Measurements from ENCODE around the gene RAB36. TPM values are rescaled to one million over a fixed set of nuclear protein-coding genes. Genes with fewer than 3 reads are reported as not detected.

Gene RAB36
- total RNA-seq, 1 donor from 2014 or later = 2.3 TPM

DNA sequence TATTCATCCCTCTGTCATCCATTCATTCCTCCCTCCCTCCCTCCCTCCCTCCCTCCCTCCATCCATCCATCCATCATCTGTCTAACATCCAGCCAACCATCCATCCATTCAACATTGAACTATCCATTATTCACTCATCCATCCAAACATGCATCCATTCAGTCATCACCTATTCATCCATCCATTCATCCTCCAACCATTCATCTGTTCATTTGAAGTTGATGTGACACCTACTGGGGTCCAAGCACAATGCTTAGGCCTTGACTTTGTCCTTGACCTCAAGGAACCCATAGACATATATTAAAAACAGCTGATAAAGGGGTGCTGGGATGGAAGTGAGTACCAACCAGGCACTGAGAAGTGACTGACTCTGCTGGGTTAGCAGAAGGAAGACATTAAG lies 61.6 kb downstream of the RAB36 start:
- no peak for DNase-seq

DNA sequence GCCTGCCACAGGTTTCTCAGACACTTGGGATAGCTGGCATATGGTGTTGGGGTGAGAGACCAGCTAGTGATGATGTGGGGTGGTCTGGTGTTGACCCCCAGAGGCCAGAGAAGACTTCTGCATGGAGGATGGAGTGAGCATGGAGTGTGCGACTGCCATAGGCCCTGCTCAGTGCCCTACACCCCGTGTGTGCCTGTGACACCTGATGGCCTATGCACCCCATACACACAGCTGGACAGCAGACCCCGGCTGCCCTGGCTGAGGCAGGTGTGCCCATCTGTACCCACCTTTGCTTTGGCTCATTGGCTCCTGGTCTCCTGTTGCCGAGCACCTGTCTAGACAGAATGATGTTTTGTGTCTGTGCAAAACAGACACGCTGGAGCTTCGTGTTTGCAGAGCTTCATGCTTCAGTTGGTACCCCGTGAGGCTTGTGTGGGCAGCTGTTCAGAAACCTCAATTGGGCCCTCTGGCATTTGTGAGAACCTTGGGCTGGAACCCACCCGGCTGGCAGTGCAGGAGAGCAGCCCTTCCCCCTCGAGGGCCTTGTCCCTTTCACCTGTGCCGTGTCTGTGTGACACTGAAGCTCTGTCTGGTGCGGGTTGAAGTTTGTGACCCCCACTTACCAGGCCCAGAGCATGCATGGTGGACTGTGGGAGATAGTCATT lies 62.6 kb downstream of the RAB36 start:
- DNase-seq = no peak

DNA sequence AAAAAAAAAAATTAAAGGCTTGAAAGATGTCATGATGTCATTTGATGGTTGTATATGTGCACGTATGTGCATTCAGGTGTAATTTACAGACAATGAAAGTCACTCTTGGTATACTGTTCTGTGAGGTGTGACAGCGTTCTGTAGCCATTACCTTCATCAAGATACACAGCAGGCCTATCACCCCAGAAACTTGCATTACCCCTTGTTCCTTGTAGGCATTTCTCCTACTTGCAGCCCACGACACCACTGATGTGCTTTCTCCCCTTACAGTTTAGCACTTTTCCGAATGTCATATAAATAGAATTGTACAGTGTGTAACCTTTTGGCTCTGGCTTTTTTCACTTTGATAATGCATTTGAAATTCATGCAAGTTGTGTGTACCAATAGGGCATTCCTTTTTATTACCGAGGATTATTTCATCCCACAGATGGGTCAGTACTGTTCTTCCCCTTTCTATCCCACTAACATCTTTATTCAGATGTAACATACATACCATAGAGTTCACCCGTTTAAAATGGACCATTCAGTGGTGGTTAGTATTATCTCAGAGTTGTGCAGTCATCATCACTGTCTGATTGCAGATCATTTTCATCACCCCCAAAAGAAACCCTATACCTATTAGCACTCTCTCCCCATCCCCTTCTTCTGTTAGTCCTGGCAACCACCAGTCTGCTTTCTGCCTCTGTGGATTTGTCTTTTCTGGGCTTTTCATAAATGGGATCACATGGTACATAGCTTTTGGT lies 65.3 kb downstream of the RAB36 start:
- no peak for DNase-seq

DNA sequence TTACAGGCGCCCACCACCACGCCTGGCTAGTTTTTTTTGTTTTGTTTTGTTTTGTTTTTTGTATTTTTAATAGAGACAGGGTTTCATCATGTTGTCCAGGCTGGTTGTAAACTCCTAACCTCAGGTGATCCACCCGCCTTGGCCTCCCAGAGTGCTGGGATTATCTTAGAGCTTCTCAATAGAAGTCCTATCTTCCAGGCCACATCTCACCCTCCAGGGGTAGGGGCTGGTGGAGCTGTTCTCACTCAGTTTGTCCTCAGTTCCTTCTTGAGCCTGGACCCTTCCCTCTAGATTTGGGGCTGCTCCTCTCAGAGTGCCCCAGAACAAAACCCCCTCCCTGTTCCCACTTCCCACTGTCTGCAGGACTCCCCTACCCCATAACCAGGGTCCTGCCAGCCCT lies 66.3 kb downstream of the RAB36 start:
- no peak for DNase-seq

- DNase-seq = no peak
These were observed 67.1 kb downstream of the RAB36 start for GRCh38 chr22:23212061-23213021.

DNA sequence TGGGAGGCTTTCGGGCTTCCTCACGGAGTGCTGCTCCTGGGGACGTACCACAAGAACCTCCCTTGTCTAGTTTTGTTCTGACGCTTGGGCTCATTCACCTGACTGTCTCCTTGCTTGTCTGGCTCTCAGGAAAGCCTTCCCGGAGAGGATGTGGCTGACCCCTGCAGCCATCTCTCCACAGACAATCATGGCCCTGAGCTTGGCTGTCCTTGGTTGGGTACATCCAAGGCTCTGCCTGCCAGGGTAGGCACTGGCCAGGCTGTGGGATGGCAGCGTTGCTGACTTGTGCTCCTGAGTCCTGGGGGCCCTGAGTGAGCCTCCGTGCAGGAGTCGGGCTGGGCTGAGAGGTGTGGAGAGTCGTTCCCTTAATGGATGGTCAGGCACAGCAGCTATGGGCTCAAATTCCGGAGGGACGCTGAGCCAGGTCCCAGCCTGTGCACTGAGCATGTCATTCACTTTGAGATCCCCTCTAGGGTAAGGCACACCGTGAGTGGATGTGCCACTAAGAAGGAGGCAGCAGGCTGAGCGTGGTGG lies 67.8 kb downstream of the RAB36 start:
- DNase-seq = no peak

DNA sequence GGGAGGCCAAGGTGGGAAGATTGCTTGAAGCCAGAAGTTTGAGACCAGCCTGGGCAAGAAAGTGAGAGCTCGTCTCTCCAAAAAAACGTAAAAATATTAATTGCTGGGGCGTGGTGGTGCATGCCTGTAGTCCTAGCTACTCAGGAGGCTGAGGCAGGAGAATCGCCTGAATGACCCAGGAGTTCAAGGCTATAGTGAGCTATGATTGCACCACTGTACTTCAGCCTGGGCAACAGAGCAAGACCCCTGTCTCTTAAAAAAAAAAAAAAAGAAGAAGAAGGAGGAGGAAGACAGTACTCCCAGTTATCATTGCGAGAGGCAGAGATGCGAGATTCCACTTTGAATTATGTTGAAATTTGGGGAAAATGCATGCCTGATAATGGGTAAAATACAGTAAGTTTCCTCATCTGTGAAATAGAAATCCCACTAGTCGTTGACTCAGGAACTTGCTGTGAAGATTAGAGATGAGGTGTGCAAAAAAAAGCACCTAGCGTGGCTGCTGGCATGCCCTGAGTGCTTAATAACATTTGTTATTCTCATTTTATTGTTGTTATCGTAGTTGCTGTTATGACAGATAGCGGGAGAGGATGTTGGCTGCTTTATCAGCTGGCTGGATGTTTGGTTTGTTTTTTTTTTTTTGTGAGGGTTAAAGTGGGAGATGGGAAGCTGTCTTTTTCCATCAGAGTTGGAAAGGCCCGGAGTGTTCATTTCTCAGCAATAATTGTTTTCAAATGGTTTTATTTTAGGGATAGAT lies 68.5 kb downstream of the RAB36 start:
- no peak for DNase-seq

Small RNA genes lying within 50 kb of the gene (small RNA-seq; reads per million reads assigned to genes)
- not detected for gene BCRP8 (ENCODE audit: low replicate concordance)
- not detected for gene RF00017 (ENCODE audit: low replicate concordance)
- gene RF00066 (ENCODE audit: low replicate concordance) = not detected

Other genes starting within 250 kb of the RAB36 start
- 1.8 TPM for gene GNAZ, start 75.0 kb upstream of the RAB36 start, total RNA-seq
- 0.49 TPM for gene RSPH14, start 3.5 kb upstream of the RAB36 start, total RNA-seq
- gene BCR, start 35.0 kb downstream of the RAB36 start, total RNA-seq = 25.1 TPM